Upper lobe of left lung (tissue), 6 donors: ENCODE results near the gene KRT4. TPM values are rescaled to one million over a fixed set of nuclear protein-coding genes. Genes with fewer than 3 reads are reported as not detected.

Source experiments
- ATAC-seq, 2 donors: fragments of 200-7000 bp; cut with Tn5 transposase; one replicate each; pipeline ENCODE4 v1.9.1; 2022; ENCODE audit warnings: mild to moderate bottlenecking in 2 of 2, moderate library complexity in 2 of 2; ENCODE audit not compliant: low FRiP score in 2 of 2
- DNase-seq, 2 donors: peaks; one replicate each; pipeline ENCODE4 v3.0.0-alpha.2; 2019 to 2020
- H3K27ac ChIP-seq, 4 donors: fragments of 200-600 bp; sonication (generic); one replicate each; pipeline ENCODE4 v1.5.1; 2016 to 2019
- H3K27me3 ChIP-seq, 4 donors: fragments of 200-600 bp; sonication (generic); one replicate each; pipeline ENCODE4 v1.5.1; 2017 to 2019
- H3K36me3 ChIP-seq, 4 donors: fragments of 200-600 bp; sonication (generic); one replicate each; pipeline ENCODE4 v1.5.1; 2016 to 2019
- H3K4me1 ChIP-seq, 4 donors: fragments of 200-600 bp; sonication (generic); one replicate each; pipeline ENCODE4 v1.5.1; 2018 to 2019
- H3K4me3 ChIP-seq, 4 donors: fragments of 200-600 bp; sonication (generic); one replicate each; pipeline ENCODE4 v1.5.1; 2017 to 2019; ENCODE audit warnings: mild to moderate bottlenecking in 2 of 4, moderate library complexity in 1 of 4
- H3K9me3 ChIP-seq, 4 donors: fragments of 200-600 bp; sonication (generic); one replicate each; pipeline ENCODE4 v1.5.1; 2018 to 2019
- CTCF ChIP-seq, 6 experiments: fragments of 450-650 bp in 4 of 6; fragments of 200-600 bp in 2 of 6; sonication (generic) in 2 of 6; IDR thresholded peaks; one replicate each; pipeline ENCODE4 v1.5.1; 2016 to 2019; ENCODE audit warnings: antibody characterized with exemption in 6 of 6
- EP300 ChIP-seq, 4 donors: sonication (generic); formaldehyde crosslinking; IDR thresholded peaks; one replicate each; pipeline ENCODE4 v1.5.1; 2017; ENCODE audit warnings: antibody characterized with exemption in 4 of 4, control low read depth in 2 of 4
- POLR2A ChIP-seq, 4 donors: fragments of 450-650 bp; IDR thresholded peaks; one replicate each; pipeline ENCODE4 v1.5.1; 2016 to 2017; ENCODE audit warnings: antibody characterized with exemption in 4 of 4, mild to moderate bottlenecking in 2 of 4
- POLR2AphosphoS5 ChIP-seq, 2 donors: sonication (generic); formaldehyde crosslinking; IDR thresholded peaks; one replicate each; pipeline ENCODE4 v1.5.1; 2017; ENCODE audit warnings: antibody characterized with exemption in 2 of 2
- WGBS, 2 donors: methylation state at CpG; one replicate each; pipeline ENCODE4 v1.1.5; 2017 to 2018; 5-methylcytosine and 5-hydroxymethylcytosine counted together
- total RNA-seq, 6 donors: library from RNA; depleted of rRNA in 4 of 6; stranded (reverse); fragments of >200 nt in 4 of 6; gene quantifications; one replicate each; pipeline versions ENCODE4 v1.1.0 to v1.2.1, GENCODE V29; 2016 to 2021
- donor health status: DM: no; HTN: no; CAD: no; lungs with moderate emphysema.
- donor health status: DM: no; HTN: yes; CAD: no; lungs with severe emphysema.

Gene KRT4
- total RNA-seq, 6 donors from 2014 or later, result 2.1 to 36.1 (median 15.1) TPM

- H3K27ac ChIP-seq, result no peak overlapping the region
- no peaks in the 10 kb centered on the region for H3K36me3 ChIP-seq
- TF ChIP-seq CTCF (IDR thresholded peaks at IDR 0.05) (no peak), POLR2A (IDR thresholded peaks at IDR 0.05) (no peak), EP300 (IDR thresholded peaks at IDR 0.05) (no peak), POLR2AphosphoS5 (IDR thresholded peaks at IDR 0.05) (no peak)
- DNase-seq, result no peak
- WGBS, 2 donors, result 67 to 70% methylated on average over 3 to 4 of the region's 4 CpGs
- no peaks in the 10 kb centered on the region for H3K27me3 ChIP-seq
- H3K9me3 ChIP-seq, result no peaks in the 10 kb centered on the region
- no peaks in the 10 kb centered on the region for H3K4me1 ChIP-seq
- no peak for ATAC-seq
- no peak overlapping the region for H3K4me3 ChIP-seq
Observed at GRCh38 chr12:52834727-52835001, 20.7 kb upstream of the KRT4 start.

GRCh38 chr12:52833922-52834726, 20.2 kb upstream of the KRT4 start, which contains the start of gene KRT79:
Gene KRT79 (minus strand): TSS chr12:52834311. CDS start chr12:52834260, 51 bp downstream.
- whole genome bisulfite sequencing, 2 donors, result 86 to 91% methylated on average over 12 to 20 of the region's 22 CpGs
- H3K9me3 ChIP-seq, result no peaks in the 10 kb centered on the region
- TF ChIP-seq EP300 (IDR thresholded peaks at IDR 0.05) (no peak), CTCF (IDR thresholded peaks at IDR 0.05) (no peak), POLR2A (IDR thresholded peaks at IDR 0.05) (no peak), POLR2AphosphoS5 (IDR thresholded peaks at IDR 0.05) (no peak)
- H3K4me3 ChIP-seq, result no peak within 1 kb of the TSS
- ATAC-seq, result no peak
- H3K27ac ChIP-seq, result no peak within 1 kb of the TSS
- H3K36me3 ChIP-seq, result no peaks in the 10 kb centered on the region
- no peaks in the 10 kb centered on the region for H3K27me3 ChIP-seq
- H3K4me1 ChIP-seq, result no peaks in the 10 kb centered on the region
- no peak for DNase-seq

GRCh38 chr12:52832985-52833905, 19.3 kb upstream of the KRT4 start:
- no peaks in the 10 kb centered on the region for H3K9me3 ChIP-seq
- DNase-seq, result no peak
- TF ChIP-seq POLR2AphosphoS5 (IDR thresholded peaks at IDR 0.05) (no peak), EP300 (IDR thresholded peaks at IDR 0.05) (no peak), POLR2A (IDR thresholded peaks at IDR 0.05) (no peak), CTCF (IDR thresholded peaks at IDR 0.05) (no peak)
- H3K4me3 ChIP-seq, result no peak overlapping the region
- no peaks in the 10 kb centered on the region for H3K4me1 ChIP-seq
- no peak overlapping the region for H3K27ac ChIP-seq
- no peaks in the 10 kb centered on the region for H3K27me3 ChIP-seq
- 93% methylated on average over 17 to 20 of the region's 20 CpGs for WGBS, 2 donors
- no peak for ATAC-seq
- no peaks in the 10 kb centered on the region for H3K36me3 ChIP-seq

GRCh38 chr12:52832451-52832850, 18.5 kb upstream of the KRT4 start:
- DNase-seq (no peak), ATAC-seq (no peak)
- 83 to 86% methylated on average over 3 of the region's 3 CpGs for WGBS, 2 donors

More at GRCh38 chr12:52832451-52832850, 18.5 kb upstream of the KRT4 start:
- H3K9me3 ChIP-seq, result no peaks in the 10 kb centered on the region
- H3K27me3 ChIP-seq, result no peaks in the 10 kb centered on the region
- H3K4me1 ChIP-seq, result no peaks in the 10 kb centered on the region
- no peaks in the 10 kb centered on the region for H3K36me3 ChIP-seq
- H3K27ac ChIP-seq, result no peak overlapping the region
- no peak overlapping the region for H3K4me3 ChIP-seq
- no peak for TF ChIP-seq CTCF (IDR thresholded peaks at IDR 0.05)
- TF ChIP-seq EP300 (IDR thresholded peaks at IDR 0.05), result no peak
- TF ChIP-seq POLR2A (IDR thresholded peaks at IDR 0.05), result no peak
- no peak for TF ChIP-seq POLR2AphosphoS5 (IDR thresholded peaks at IDR 0.05)
